AG04449 (cell line): ENCODE measurements around the gene NTSR1.

Source experiments
- CTCF ChIA-PET: fragments of 350-600 bp; formaldehyde crosslinking; extraction: SDS; loops from one replicate; lab custom pipeline; 2021; ENCODE audit warnings: antibody characterized with exemption; lab: Yijun Ruan, JAX
- POLR2A ChIA-PET: fragments of 400-600, 350-600 bp; formaldehyde crosslinking; extraction: SDS; loops from one replicate; lab custom pipeline; 2020; ENCODE audit warnings: antibody characterized with exemption, inconsistent platforms; lab: Yijun Ruan, JAX
- DNase-seq: peaks from one replicate; pipeline ENCODE4 v3.0.0-alpha.2; 2010; ENCODE audit warnings: low read depth, low spot score
- H3K4me3 ChIP-seq: 2 replicates; pipeline ENCODE4 v1.5.1; 2011; ENCODE audit warnings: low read depth, mild to moderate bottlenecking, control low read depth, low read length
- CTCF ChIP-seq: IDR thresholded peaks from one replicate; pipeline ENCODE4 v1.5.1; 2011; ENCODE audit warnings: mild to moderate bottlenecking, moderate library complexity, low read length, control low read depth, inconsistent platforms; ENCODE audit not compliant: insufficient read depth; ENCODE audit errors: missing control alignments

Gene NTSR1

GRCh38 chr20:62723351-62723750 lies 14.7 kb downstream of the NTSR1 start:
- TF ChIP-seq CTCF = no peak
- no peak for DNase-seq
- H3K4me3 ChIP-seq = no peak overlapping the region
- ChIA-PET CTCF (interaction anchor here (0.8 to 1.4 kb wide), 3 partner anchors 20 to 69 kb away, joined by 3 to 6 read pairs (median 3); no protein-coding TSS in a partner anchor), POLR2A (no interaction called here)

GRCh38 chr20:62723768-62724450 lies 15.3 kb downstream of the NTSR1 start:
- POLR2A ChIA-PET = no interaction called here
- DNase-seq = no peak
- no peak for TF ChIP-seq CTCF
- no peak overlapping the region for H3K4me3 ChIP-seq
- CTCF ChIA-PET = interaction anchor here (1.3 to 1.4 kb wide), 2 partner anchors 21 to 65 kb away, joined by 3 to 6 read pairs; no protein-coding TSS in a partner anchor

GRCh38 chr20:62724692-62725595 lies 16.3 kb downstream of the NTSR1 start:
- ChIA-PET CTCF (interaction anchor here (1.3 kb wide), 1 partner anchor 64 kb away, joined by 3 read pairs; no protein-coding TSS in a partner anchor), POLR2A (no interaction called here)
- TF ChIP-seq CTCF = no peak
- DNase-seq = no peak
- H3K4me3 ChIP-seq = no peak overlapping the region

GRCh38 chr20:62725596-62726268 lies 17.1 kb downstream of the NTSR1 start:
- ChIA-PET CTCF (no interaction called here), POLR2A (no interaction called here)
- no peak overlapping the region for H3K4me3 ChIP-seq
- no peak for DNase-seq
- TF ChIP-seq CTCF = no peak

GRCh38 chr20:62726276-62726675 lies 17.6 kb downstream of the NTSR1 start:
- H3K4me3 ChIP-seq = no peak overlapping the region
- POLR2A ChIA-PET = no interaction called here
- CTCF ChIA-PET = no interaction called here
- no peak for DNase-seq
- TF ChIP-seq CTCF = no peak
